ENCODE data around the gene MCM6. TPM values are rescaled to one million over a fixed set of nuclear protein-coding genes. Genes with fewer than 3 reads are reported as not detected.

Gene MCM6
- polyA plus RNA-seq, 3 donors = 1.3 to 2.2 (median 1.7) TPM

DNA sequence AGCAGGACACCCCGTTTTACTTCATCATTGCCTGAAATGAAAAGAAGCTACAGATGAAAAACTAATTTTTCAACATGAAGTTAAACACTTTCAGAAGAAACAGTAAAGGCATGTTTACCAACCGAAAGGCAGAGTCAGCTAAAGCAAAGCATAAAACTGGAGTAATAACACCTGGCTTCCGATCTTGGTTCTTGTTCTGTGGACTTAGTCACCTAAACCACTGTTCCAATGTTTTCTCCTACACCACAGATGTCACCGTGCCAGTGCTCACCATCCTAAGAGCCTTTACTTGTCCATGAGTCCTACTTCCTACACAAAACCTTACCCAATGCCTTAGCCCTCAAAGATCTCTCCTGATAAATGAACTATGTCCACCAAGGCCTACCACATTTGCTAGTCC is 13.5 kb downstream of the MCM6 start:
- peaks cover 44 to 67% of the 10 kb centered on the region in 2 donors for H3K36me3 Mint-ChIP-seq
- no peaks in the 10 kb centered on the region for H3K27me3 ChIP-seq (ENCODE audit: control insufficient read depth in 2 of 2, insufficient read depth in 2 of 2, low read length in 2 of 2)
- no peaks in the 10 kb centered on the region for H3K9me3 Mint-ChIP-seq
- H3K27ac ChIP-seq (ENCODE audit: low read depth in 1 of 2, low read length in 2 of 2) = no peak overlapping the region
- WGBS (ENCODE audit: insufficient coverage) = 100% methylated on average over 4 of the region's 4 CpGs
- TF ChIP-seq, protein P1, sequence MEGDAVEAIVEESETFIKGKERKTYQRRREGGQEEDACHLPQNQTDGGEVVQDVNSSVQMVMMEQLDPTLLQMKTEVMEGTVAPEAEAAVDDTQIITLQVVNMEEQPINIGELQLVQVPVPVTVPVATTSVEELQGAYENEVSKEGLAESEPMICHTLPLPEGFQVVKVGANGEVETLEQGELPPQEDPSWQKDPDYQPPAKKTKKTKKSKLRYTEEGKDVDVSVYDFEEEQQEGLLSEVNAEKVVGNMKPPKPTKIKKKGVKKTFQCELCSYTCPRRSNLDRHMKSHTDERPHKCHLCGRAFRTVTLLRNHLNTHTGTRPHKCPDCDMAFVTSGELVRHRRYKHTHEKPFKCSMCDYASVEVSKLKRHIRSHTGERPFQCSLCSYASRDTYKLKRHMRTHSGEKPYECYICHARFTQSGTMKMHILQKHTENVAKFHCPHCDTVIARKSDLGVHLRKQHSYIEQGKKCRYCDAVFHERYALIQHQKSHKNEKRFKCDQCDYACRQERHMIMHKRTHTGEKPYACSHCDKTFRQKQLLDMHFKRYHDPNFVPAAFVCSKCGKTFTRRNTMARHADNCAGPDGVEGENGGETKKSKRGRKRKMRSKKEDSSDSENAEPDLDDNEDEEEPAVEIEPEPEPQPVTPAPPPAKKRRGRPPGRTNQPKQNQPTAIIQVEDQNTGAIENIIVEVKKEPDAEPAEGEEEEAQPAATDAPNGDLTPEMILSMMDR (IDR thresholded peaks at IDR 0.05) = no peak
- no peak overlapping the region for H3K4me3 ChIP-seq (replicated peaks in 1 of 3; ENCODE audit: low read depth in 2 of 3, low read length in 3 of 3)
- no peaks in the 10 kb centered on the region for H3K9me3 ChIP-seq (replicated peaks in 1 of 2; ENCODE audit: control insufficient read depth in 1 of 2, insufficient read depth in 1 of 2, low read length in 2 of 2)
- H2AFZ ChIP-seq (ENCODE audit: insufficient read depth, low read depth, low read length, poor library complexity, severe bottlenecking) = no peak overlapping the region
- no peak overlapping the region for H3K4me2 ChIP-seq (replicated peaks; ENCODE audit: extremely low read depth, low read length, poor library complexity, severe bottlenecking)
- H3K9ac ChIP-seq (ENCODE audit: insufficient read depth, low read length, poor library complexity, severe bottlenecking) = no peak overlapping the region
- peak overlapping the region in 2 of 7 donors; percentile 24 to 55 for H3K27ac Mint-ChIP-seq
- no peaks in the 10 kb centered on the region for H3K79me2 ChIP-seq (ENCODE audit: insufficient read depth, low read length)
- H3K36me3 ChIP-seq (replicated peaks in 1 of 2; ENCODE audit: control insufficient read depth in 1 of 2, insufficient read depth in 2 of 2, low read length in 2 of 2) = peaks cover 44 to 79% of the 10 kb centered on the region in 2 donors
- no peaks in the 10 kb centered on the region for H4K20me1 ChIP-seq (ENCODE audit: insufficient read depth, low read length)
- H3K4me3 Mint-ChIP-seq = no peak overlapping the region
- H3K4me1 ChIP-seq (ENCODE audit: control insufficient read depth in 1 of 2, insufficient read depth in 2 of 2, low read length in 2 of 2) = no peaks in the 10 kb centered on the region
- no peaks in the 10 kb centered on the region for H3K4me1 Mint-ChIP-seq
- no peak for DNase-seq
- H3K27me3 Mint-ChIP-seq (ENCODE audit: low read depth in 3 of 3) = peaks cover 0 to 2% (median 0%) of the 10 kb centered on the region in 3 donors
- intact Hi-C loops (cut with micrococcal nuclease) = no loop called here

- H3K27ac Mint-ChIP-seq = peak overlapping the region in 1 of 7 donors; percentile 37
- H3K4me3 Mint-ChIP-seq = no peak overlapping the region
- no peaks in the 10 kb centered on the region for H4K20me1 ChIP-seq (ENCODE audit: insufficient read depth, low read length)
- TF ChIP-seq, protein P1 (IDR thresholded peaks at IDR 0.05) = no peak
- no peak overlapping the region for H3K9ac ChIP-seq (ENCODE audit: insufficient read depth, low read length, poor library complexity, severe bottlenecking)
- no peak overlapping the region for H3K4me2 ChIP-seq (replicated peaks; ENCODE audit: extremely low read depth, low read length, poor library complexity, severe bottlenecking)
- H3K4me3 ChIP-seq (replicated peaks in 1 of 3; ENCODE audit: low read depth in 2 of 3, low read length in 3 of 3) = no peak overlapping the region
- H3K4me1 ChIP-seq (ENCODE audit: control insufficient read depth in 1 of 2, insufficient read depth in 2 of 2, low read length in 2 of 2) = no peaks in the 10 kb centered on the region
- H3K9me3 Mint-ChIP-seq = no peaks in the 10 kb centered on the region
- H3K79me2 ChIP-seq (ENCODE audit: insufficient read depth, low read length) = no peaks in the 10 kb centered on the region
- no peaks in the 10 kb centered on the region for H3K4me1 Mint-ChIP-seq
- peaks cover 25 to 68% of the 10 kb centered on the region in 2 donors for H3K36me3 ChIP-seq (replicated peaks in 1 of 2; ENCODE audit: control insufficient read depth in 1 of 2, insufficient read depth in 2 of 2, low read length in 2 of 2)
- intact Hi-C loops (cut with micrococcal nuclease) = no loop called here
- no peaks in the 10 kb centered on the region for H3K27me3 Mint-ChIP-seq (ENCODE audit: low read depth in 3 of 3)
- no peaks in the 10 kb centered on the region for H3K27me3 ChIP-seq (ENCODE audit: control insufficient read depth in 2 of 2, insufficient read depth in 2 of 2, low read length in 2 of 2)
- H3K27ac ChIP-seq (ENCODE audit: low read depth in 1 of 2, low read length in 2 of 2) = no peak overlapping the region
- H3K36me3 Mint-ChIP-seq = peaks cover 46 to 69% of the 10 kb centered on the region in 2 donors
- H3K9me3 ChIP-seq (replicated peaks in 1 of 2; ENCODE audit: control insufficient read depth in 1 of 2, insufficient read depth in 1 of 2, low read length in 2 of 2) = no peaks in the 10 kb centered on the region
- no peak for DNase-seq
- no peak overlapping the region for H2AFZ ChIP-seq (ENCODE audit: insufficient read depth, low read depth, low read length, poor library complexity, severe bottlenecking)
Observed at GRCh38 chr2:135853401-135853800, 22.8 kb downstream of the MCM6 start.

Data from CD14-positive monocyte (primary cell).